GM19035 (cell line): Measurements from ENCODE around the gene RSL1D1.
"Not testable (repeated sequence)": the region's sequence is repeated elsewhere in the genome, so short reads cannot be mapped to it uniquely, and the experiment has no call there.

ENCODE experiments used
- ATAC-seq: cut with Tn5 transposase; IDR thresholded peaks from one replicate; pipeline ENCODE4 v1.9.1; 2021; ENCODE audit not compliant: unreplicated experiment

RSL1D1 gene

GRCh38 chr16:11799509-11800381 lies 51.6 kb downstream of the RSL1D1 start:
- no peak for ATAC-seq

- no peak for ATAC-seq
Measured at GRCh38 chr16:11799017-11799381, 52.3 kb downstream of the RSL1D1 start.

GRCh38 chr16:11797957-11798299 lies 53.4 kb downstream of the RSL1D1 start:
- ATAC-seq, result no peak

GRCh38 chr16:11797166-11797956 lies 54.0 kb downstream of the RSL1D1 start, which contains the start of gene ZC3H7A:
TSS of gene ZC3H7A (minus strand) at chr16:11797258. CDS start at chr16:11782354, 14,904 bp downstream.
- ATAC-seq, result peak; percentile 91

- ATAC-seq, result peak; percentile 32
Measured at GRCh38 chr16:11796227-11797165, 54.8 kb downstream of the RSL1D1 start.

- ATAC-seq, result no peak
Measured at GRCh38 chr16:11795887-11796226, 55.5 kb downstream of the RSL1D1 start.

GRCh38 chr16:11794996-11795886 lies 56.1 kb downstream of the RSL1D1 start:
- ATAC-seq, result no peak

GRCh38 chr16:11794447-11794846 lies 56.9 kb downstream of the RSL1D1 start:
- ATAC-seq, result no peak

GRCh38 chr16:11793840-11794239 lies 57.5 kb downstream of the RSL1D1 start:
- ATAC-seq, result no peak

GRCh38 chr16:11792410-11793241 lies 58.7 kb downstream of the RSL1D1 start:
- ATAC-seq, result no peak

- ATAC-seq, result no peak
Measured at GRCh38 chr16:11791144-11791828, 60.1 kb downstream of the RSL1D1 start.

GRCh38 chr16:11788914-11789313 lies 62.4 kb downstream of the RSL1D1 start:
- ATAC-seq, result no peak

- not testable (repeated sequence) for ATAC-seq
Measured at GRCh38 chr16:11784980-11785599, 66.3 kb downstream of the RSL1D1 start.

- not testable (repeated sequence) for ATAC-seq
Measured at GRCh38 chr16:11784381-11784780, 67.0 kb downstream of the RSL1D1 start.

GRCh38 chr16:11784038-11784369 lies 67.3 kb downstream of the RSL1D1 start:
- ATAC-seq, result no peak
